ENCODE results near the gene WASL. TPM values are rescaled to one million over a fixed set of nuclear protein-coding genes. Genes with fewer than 3 reads are reported as not detected.
"Not testable (repeated sequence)": the region's sequence is repeated elsewhere in the genome, so short reads cannot be mapped to it uniquely, and the experiment has no call there.

The WASL gene
- total RNA-seq, 3 donors from 2014 or later: 27.8 to 38.3 (median 37.8) TPM

DNA sequence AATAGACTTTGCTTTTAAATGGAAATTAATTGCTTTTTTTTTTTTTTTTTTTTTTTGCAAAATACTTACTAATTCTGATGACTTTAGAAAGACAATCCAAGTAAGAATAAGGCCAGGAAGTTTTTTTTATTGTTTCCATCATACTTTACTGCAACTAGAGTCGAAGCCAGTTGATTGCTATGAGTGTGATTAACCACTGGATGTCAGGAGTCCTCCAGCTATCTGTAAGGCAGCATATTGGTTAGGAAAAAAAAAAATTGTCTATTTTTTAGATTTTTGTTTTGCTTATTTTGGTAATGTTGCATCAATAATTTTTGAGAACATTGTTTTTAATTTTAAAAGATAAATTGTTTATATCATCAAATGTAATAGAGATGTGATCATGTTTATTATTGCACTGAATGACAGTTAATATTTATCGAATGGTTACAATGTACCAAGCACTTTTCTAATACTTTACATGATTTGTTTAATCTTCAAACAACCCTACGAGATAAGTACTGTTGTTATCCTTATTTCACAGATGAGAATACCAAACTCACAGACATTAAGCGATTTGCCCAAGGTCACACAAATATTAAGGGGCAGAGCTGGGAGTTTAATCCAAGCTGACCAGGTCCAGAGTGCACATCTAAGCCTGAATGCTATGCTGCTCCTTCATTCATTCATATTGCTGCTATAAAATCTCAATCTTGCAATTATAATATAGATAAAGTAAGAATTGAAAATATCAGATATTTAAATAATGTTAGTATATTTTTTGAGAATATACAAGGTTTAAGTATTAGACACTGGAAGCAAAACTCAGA, 113.0 kb downstream of the WASL start:
- Histone ChIP-seq H3K4me3 (no peak overlapping the region), H3K4me1 (no peaks in the 10 kb centered on the region), H3K27me3 (no peaks in the 10 kb centered on the region), H3K27ac (no peak overlapping the region), H3K36me3 (no peaks in the 10 kb centered on the region), H3K9me3 (no peaks in the 10 kb centered on the region)
- TF ChIP-seq, protein P1, sequence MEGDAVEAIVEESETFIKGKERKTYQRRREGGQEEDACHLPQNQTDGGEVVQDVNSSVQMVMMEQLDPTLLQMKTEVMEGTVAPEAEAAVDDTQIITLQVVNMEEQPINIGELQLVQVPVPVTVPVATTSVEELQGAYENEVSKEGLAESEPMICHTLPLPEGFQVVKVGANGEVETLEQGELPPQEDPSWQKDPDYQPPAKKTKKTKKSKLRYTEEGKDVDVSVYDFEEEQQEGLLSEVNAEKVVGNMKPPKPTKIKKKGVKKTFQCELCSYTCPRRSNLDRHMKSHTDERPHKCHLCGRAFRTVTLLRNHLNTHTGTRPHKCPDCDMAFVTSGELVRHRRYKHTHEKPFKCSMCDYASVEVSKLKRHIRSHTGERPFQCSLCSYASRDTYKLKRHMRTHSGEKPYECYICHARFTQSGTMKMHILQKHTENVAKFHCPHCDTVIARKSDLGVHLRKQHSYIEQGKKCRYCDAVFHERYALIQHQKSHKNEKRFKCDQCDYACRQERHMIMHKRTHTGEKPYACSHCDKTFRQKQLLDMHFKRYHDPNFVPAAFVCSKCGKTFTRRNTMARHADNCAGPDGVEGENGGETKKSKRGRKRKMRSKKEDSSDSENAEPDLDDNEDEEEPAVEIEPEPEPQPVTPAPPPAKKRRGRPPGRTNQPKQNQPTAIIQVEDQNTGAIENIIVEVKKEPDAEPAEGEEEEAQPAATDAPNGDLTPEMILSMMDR (IDR thresholded peaks at IDR 0.05): peak in 1 of 3 donors; percentile 34
- TF ChIP-seq POLR2AphosphoS5 (IDR thresholded peaks at IDR 0.05): no peak
- no peak for DNase-seq (ENCODE audit: low spot score in 2 of 2)
- intact Hi-C loops (cut with DNase I; ENCODE audit: low total_unique reads): no loop called here

DNA sequence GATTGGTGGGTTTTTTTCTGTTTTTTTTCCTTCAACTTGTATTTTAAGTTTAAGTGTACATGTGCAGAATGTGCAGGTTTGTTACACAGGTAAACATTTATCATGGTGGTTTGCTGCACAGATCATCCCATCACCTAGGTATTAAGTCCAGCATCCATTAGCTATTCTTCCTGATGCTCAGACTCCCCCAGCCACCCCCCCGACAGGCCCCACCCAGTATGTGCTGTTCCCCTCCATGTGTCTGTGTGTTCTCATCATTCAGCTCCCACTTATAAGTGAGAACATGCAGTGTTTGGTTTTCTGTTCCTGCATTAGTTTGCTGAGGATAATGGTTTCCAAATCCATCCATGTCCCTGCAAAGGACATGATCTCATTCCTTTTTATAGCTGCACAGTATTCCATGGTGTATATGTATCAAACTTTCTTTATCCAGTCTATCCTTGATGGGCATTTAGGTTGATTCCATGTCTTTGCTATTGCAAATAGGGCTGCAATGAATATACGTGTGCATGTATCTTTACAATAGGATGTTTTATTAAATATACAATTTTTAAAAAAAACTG, 114.7 kb downstream of the WASL start:
- intact Hi-C loops (cut with DNase I; ENCODE audit: low total_unique reads); H3K4me3 ChIP-seq; H3K4me1 ChIP-seq; H3K36me3 ChIP-seq; DNase-seq (ENCODE audit: low spot score in 2 of 2); H3K27ac ChIP-seq; H3K27me3 ChIP-seq; H3K9me3 ChIP-seq: not testable (repeated sequence)

DNA sequence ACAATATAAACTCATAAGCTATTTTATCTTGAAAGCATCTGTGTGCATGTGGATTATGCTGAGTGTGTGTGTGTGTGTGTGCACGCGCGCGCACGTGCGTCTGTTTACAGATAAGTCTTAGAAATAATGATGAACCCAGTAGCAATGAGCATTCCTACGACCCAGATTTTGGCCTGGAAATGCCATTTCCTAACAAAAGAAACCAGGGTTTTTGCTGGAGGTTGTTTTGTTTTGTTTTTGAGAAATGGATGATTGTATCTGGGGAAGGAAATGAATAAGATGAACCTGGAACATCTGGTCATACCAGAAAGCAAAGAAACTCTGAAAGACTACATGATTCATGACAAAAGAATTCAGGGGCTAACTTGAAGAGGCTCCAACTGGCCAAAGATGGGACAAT, 115.2 kb downstream of the WASL start:
- intact Hi-C loops (cut with DNase I; ENCODE audit: low total_unique reads): no loop called here
- no peak for DNase-seq (ENCODE audit: low spot score in 2 of 2)
- no peak overlapping the region for H3K27ac ChIP-seq
- TF ChIP-seq POLR2A (IDR thresholded peaks at IDR 0.05) (no peak), POLR2AphosphoS5 (IDR thresholded peaks at IDR 0.05) (no peak)
- TF ChIP-seq, protein P1 (IDR thresholded peaks at IDR 0.05): no peak
- H3K36me3 ChIP-seq: no peaks in the 10 kb centered on the region
- no peaks in the 10 kb centered on the region for H3K27me3 ChIP-seq
- H3K4me3 ChIP-seq: no peak overlapping the region
- no peaks in the 10 kb centered on the region for H3K9me3 ChIP-seq
- no peaks in the 10 kb centered on the region for H3K4me1 ChIP-seq

DNA sequence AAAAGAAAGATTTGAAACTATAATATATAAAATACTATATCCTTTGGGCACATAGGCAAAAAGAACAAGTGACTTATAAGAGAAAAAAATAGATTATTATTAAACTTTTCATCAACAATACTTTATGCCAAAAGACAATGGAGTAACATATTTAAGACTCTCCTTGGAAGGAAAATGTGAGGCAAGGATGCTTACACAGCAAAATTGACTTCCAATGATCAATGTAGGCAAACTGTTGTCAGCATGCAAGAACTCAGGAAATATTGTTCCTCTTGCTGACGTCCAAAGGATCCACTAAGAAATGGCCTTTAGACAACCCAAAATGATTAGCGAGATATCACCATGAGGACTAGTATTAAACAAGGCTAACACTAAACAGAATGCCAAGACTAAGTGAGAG, 116.0 kb downstream of the WASL start:
- Histone ChIP-seq H3K4me3 (no peak overlapping the region), H3K9me3 (no peaks in the 10 kb centered on the region), H3K27ac (no peak overlapping the region), H3K4me1 (no peaks in the 10 kb centered on the region), H3K36me3 (no peaks in the 10 kb centered on the region), H3K27me3 (no peaks in the 10 kb centered on the region)
- DNase-seq (ENCODE audit: low spot score in 2 of 2): no peak
- TF ChIP-seq POLR2A (IDR thresholded peaks at IDR 0.05) (no peak), POLR2AphosphoS5 (IDR thresholded peaks at IDR 0.05) (no peak)
- TF ChIP-seq, protein P1 (IDR thresholded peaks at IDR 0.05): no peak
- intact Hi-C loops (cut with DNase I; ENCODE audit: low total_unique reads): no loop called here

Other genes starting within 250 kb of the WASL start
- gene IQUB, start 214.4 kb downstream of the WASL start, total RNA-seq: 1 to 10 TPM in 2 of 3 donors, under 1 TPM in 1; 0.32 to 8.2 (median 3.3) TPM
- gene NDUFA5, start 191.2 kb downstream of the WASL start, total RNA-seq: 10 to 100 TPM; 34.9 to 73.3 (median 43.3) TPM
- gene ASB15, start 147.2 kb downstream of the WASL start, total RNA-seq: under 1 TPM in 1 of 3 donors, not detected in 2; 0.15 TPM
- gene LMOD2, start 93.1 kb downstream of the WASL start, total RNA-seq: not detected
- under 1 TPM in 1 of 3 donors, not detected in 2; 0.15 TPM for gene HYAL4, start 96.2 kb upstream of the WASL start, total RNA-seq
- gene SPAM1, start 176.2 kb upstream of the WASL start, total RNA-seq: not detected

Data from breast epithelium (tissue), 4 donors.